Endothelial cell of umbilical vein (primary cell): Measurements from ENCODE around the gene TBC1D19. TPM values are rescaled to one million over a fixed set of nuclear protein-coding genes. Genes with fewer than 3 reads are reported as not detected.

ENCODE experiments used
- BruUV-seq: library from RNA; stranded (reverse); fragments of 400-500 nt; replicated peaks from 2 replicates; lab custom pipeline; 2021; lab: Mats Ljungman, UMichigan
- CTCF ChIA-PET: fragments of 300-600, 350-600 bp; sonication (Branson Sonifier 250); formaldehyde crosslinking; loops from one replicate; lab custom pipeline; 2021; ENCODE audit warnings: antibody characterized with exemption, inconsistent platforms; lab: Charles Lee
- POLR2A ChIA-PET: fragments of 300-600, 350-600 bp; sonication (Branson Sonifier 250); formaldehyde crosslinking; loops from one replicate; lab custom pipeline; 2021; ENCODE audit warnings: antibody characterized with exemption, inconsistent platforms; lab: Charles Lee
- DNase-seq: peaks from one replicate; pipeline ENCODE4 v3.0.0-alpha.2; 2011; ENCODE audit warnings: low read depth, low spot score
- FAIRE-seq: peaks from 2 replicates; lab custom pipeline; 2011; peaks lifted over from hg19 to GRCh38; lab: Jason Lieb, UNC
- H2AFZ ChIP-seq: 2 replicates; pipeline ENCODE4 v1.6.0; 2012; ENCODE audit warnings: low read depth, low read length, control low read depth, inconsistent platforms
- H3K27ac ChIP-seq: 2 replicates; pipeline ENCODE4 v1.5.1; 2011; ENCODE audit warnings: low read depth, mild to moderate bottlenecking, control low read depth, low read length, moderate library complexity; ENCODE audit not compliant: insufficient read depth
- H3K27me3 ChIP-seq, 2 experiments: 2 replicates each; pipeline versions ENCODE4 v1.6.0 to v1.6.1; 2011; ENCODE audit warnings: low read length in 2 of 2, mixed read lengths in 1 of 2; ENCODE audit not compliant: control insufficient read depth in 2 of 2, insufficient read depth in 2 of 2
- H3K36me3 ChIP-seq, 2 experiments: 2 replicates in 1 of 2; 3 replicates in 1 of 2; pipeline ENCODE4 v1.5.1; 2011; ENCODE audit warnings: low read length in 2 of 2, mild to moderate bottlenecking in 1 of 2, moderate library complexity in 1 of 2; ENCODE audit not compliant: control insufficient read depth in 2 of 2, insufficient read depth in 2 of 2; ENCODE audit errors: extremely low read depth in 1 of 2
- H3K4me1 ChIP-seq: 3 replicates; pipeline ENCODE4 v1.5.1; 2011; ENCODE audit warnings: mild to moderate bottlenecking, low read length; ENCODE audit not compliant: control insufficient read depth, insufficient read depth; ENCODE audit errors: extremely low read depth
- H3K4me2 ChIP-seq: 2 replicates; pipeline ENCODE4 v1.6.1; 2011; ENCODE audit warnings: low read length, control low read depth, mixed read lengths; ENCODE audit not compliant: insufficient read depth
- H3K4me3 ChIP-seq, 3 experiments: fragments of 200-600 bp in 1 of 3; sonication (generic), shearing (Covaris generic) in 1 of 3; replicated peaks in 1 of 3; 2 replicates each; pipeline ENCODE4 v1.5.1; 2011 to 2016; ENCODE audit warnings: control low read depth in 3 of 3, low read length in 3 of 3, mild to moderate bottlenecking in 2 of 3, inconsistent platforms in 1 of 3, low read depth in 1 of 3, moderate library complexity in 1 of 3; ENCODE audit not compliant: insufficient read depth in 1 of 3
- H3K79me2 ChIP-seq: 2 replicates; pipeline ENCODE4 v1.6.0; 2012; ENCODE audit warnings: low read length, inconsistent platforms; ENCODE audit not compliant: control insufficient read depth, insufficient read depth
- H3K9ac ChIP-seq: replicated peaks from 2 replicates; pipeline ENCODE3; 2011; ENCODE audit warnings: low read length, control low read depth; ENCODE audit not compliant: insufficient read depth; ENCODE audit errors: extremely low read depth
- H3K9me1 ChIP-seq: replicated peaks from 3 replicates; pipeline ENCODE4 v1.6.0; 2011; ENCODE audit warnings: mild to moderate bottlenecking, low read length; ENCODE audit not compliant: control insufficient read depth, insufficient read depth; ENCODE audit errors: extremely low read depth
- H3K9me3 ChIP-seq: replicated peaks from 2 replicates; pipeline ENCODE4 v1.5.1; 2012; ENCODE audit warnings: low read length, inconsistent platforms; ENCODE audit not compliant: control insufficient read depth, insufficient read depth
- H4K20me1 ChIP-seq: replicated peaks from 2 replicates; pipeline ENCODE3; 2011; ENCODE audit warnings: mild to moderate bottlenecking, low read length; ENCODE audit not compliant: control insufficient read depth, insufficient read depth; ENCODE audit errors: extremely low read depth
- EZH2 ChIP-seq: IDR thresholded peaks from 2 replicates; pipeline ENCODE4 v1.6.1; 2012; ENCODE audit warnings: borderline replicate concordance, low read depth, mild to moderate bottlenecking, moderate library complexity, low read length, inconsistent platforms; ENCODE audit not compliant: severe bottlenecking
- FOS ChIP-seq: IDR thresholded peaks from 2 replicates; pipeline ENCODE4 v1.6.1; 2011; ENCODE audit warnings: mild to moderate bottlenecking, low read length, moderate library complexity, borderline replicate concordance; ENCODE audit not compliant: insufficient read depth
- GATA2 ChIP-seq: IDR thresholded peaks from 2 replicates; pipeline ENCODE4 v1.7.0; 2011; ENCODE audit warnings: low read depth, mild to moderate bottlenecking, moderate library complexity, mixed read lengths, low read length; ENCODE audit not compliant: insufficient read length, insufficient read depth
- JUN ChIP-seq: IDR thresholded peaks from 2 replicates; pipeline ENCODE4 v1.6.1; 2011; ENCODE audit warnings: borderline replicate concordance, low read depth; ENCODE audit not compliant: insufficient read length, insufficient read depth
- MYC ChIP-seq: IDR thresholded peaks from one replicate; pipeline ENCODE4 v1.6.1; 2011; ENCODE audit warnings: mild to moderate bottlenecking, low read depth, low read length
- POLR2A ChIP-seq: IDR thresholded peaks from 2 replicates; pipeline ENCODE4 v1.6.1; 2012; ENCODE audit warnings: low read depth, mild to moderate bottlenecking, control low read depth, low read length
- POLR2AphosphoS5 ChIP-seq: IDR thresholded peaks from 2 replicates; pipeline ENCODE4 v1.6.1; 2012; ENCODE audit warnings: low read depth, mild to moderate bottlenecking, control low read depth, low read length, moderate library complexity; ENCODE audit not compliant: insufficient read depth
- dilution Hi-C: fragments of 300-500 bp; cut with MboI; formaldehyde crosslinking; loops from one replicate; pipeline ENCODE4 v1.15.0; 2019; ENCODE audit warnings: low sequenced_read_pairs; ENCODE audit not compliant: extremely low pct_ligation_motif_present
- intact Hi-C: fragments of 100-400 bp; cut with micrococcal nuclease; formaldehyde crosslinking; loops from one replicate; pipeline ENCODE4 v1.10.0; 2022
- polyA plus RNA-seq, 4 experiments: library from polyadenylated mRNA; depleted of rRNA in 3 of 4; stranded (reverse) in 3 of 4; unstranded in 1 of 4; fragments of >200 nt; gene quantifications; 2 replicates each; pipeline versions ENCODE4 v1.2.1 to v1.2.3, GENCODE V29; 2011 to 2012; ENCODE audit warnings: missing spikeins in 1 of 4
- total RNA-seq: library from RNA; stranded (reverse); gene quantifications from 2 replicates; pipeline ENCODE4 v1.2.3, GENCODE V29; 2021
- TF ChIP-seq, protein P1 (sequence below): IDR thresholded peaks from 2 replicates; pipeline ENCODE4 v1.6.1; 2011; ENCODE audit not compliant: insufficient read depth, insufficient read length
- TF ChIP-seq, protein P2 (sequence below), 2 donors: IDR thresholded peaks; 1 replicate in 1 of 2; 2 replicates in 1 of 2; pipeline ENCODE4 v1.5.1; 2011; ENCODE audit warnings: low read length in 2 of 2, mild to moderate bottlenecking in 2 of 2, moderate library complexity in 2 of 2, control low read depth in 1 of 2, inconsistent platforms in 1 of 2, low read depth in 1 of 2; ENCODE audit not compliant: insufficient read depth in 1 of 2; ENCODE audit errors: extremely low read depth in 1 of 2

TBC1D19 gene
- total and polyA plus RNA-seq, 2 donors (not counting 3 experiments of a cell fraction or from before 2014, with no cell fraction given), result 4.4 to 5.9 TPM

DNA sequence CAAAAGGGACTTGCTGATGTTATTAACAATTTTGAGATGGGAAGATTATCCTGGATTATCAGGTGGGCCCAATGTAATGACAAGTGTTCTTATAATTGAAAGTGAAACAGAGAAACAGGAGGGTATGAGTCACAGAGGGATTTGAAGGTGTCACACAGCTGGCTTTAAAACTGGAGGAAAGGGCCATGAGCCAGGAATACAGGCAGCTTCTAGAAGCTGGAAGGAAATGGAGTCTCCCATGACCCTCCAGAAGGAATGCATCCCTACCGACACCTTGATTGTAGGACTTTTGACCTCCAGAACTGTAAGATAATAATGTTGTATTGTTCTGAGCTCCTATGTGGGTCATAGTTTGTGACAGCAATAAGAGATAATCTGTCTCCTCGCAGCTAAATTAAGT, 178.8 kb downstream of the TBC1D19 start:
- intact Hi-C loops (no loop called here), dilution Hi-C loops (no loop called here)
- Histone ChIP-seq H3K4me2 (no peak overlapping the region), H3K27me3 (no peaks in the 10 kb centered on the region), H3K9ac (no peak overlapping the region), H3K9me1 (no peaks in the 10 kb centered on the region), H3K36me3 (no peaks in the 10 kb centered on the region), H3K4me3 (no peak overlapping the region), H3K79me2 (no peaks in the 10 kb centered on the region), H3K9me3 (no peaks in the 10 kb centered on the region), H3K27ac (no peak overlapping the region), H2AFZ (no peak overlapping the region), H3K4me1 (no peaks in the 10 kb centered on the region), H4K20me1 (no peaks in the 10 kb centered on the region)
- POLR2A ChIA-PET, result no interaction called here
- no peak for TF ChIP-seq EZH2
- no peak for TF ChIP-seq GATA2
- TF ChIP-seq JUN, result no peak
- TF ChIP-seq, protein P1, sequence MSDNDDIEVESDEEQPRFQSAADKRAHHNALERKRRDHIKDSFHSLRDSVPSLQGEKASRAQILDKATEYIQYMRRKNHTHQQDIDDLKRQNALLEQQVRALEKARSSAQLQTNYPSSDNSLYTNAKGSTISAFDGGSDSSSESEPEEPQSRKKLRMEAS, result no peak
- no peak for TF ChIP-seq FOS
- TF ChIP-seq POLR2AphosphoS5, result no peak
- no peak for TF ChIP-seq MYC
- TF ChIP-seq, protein P2, sequence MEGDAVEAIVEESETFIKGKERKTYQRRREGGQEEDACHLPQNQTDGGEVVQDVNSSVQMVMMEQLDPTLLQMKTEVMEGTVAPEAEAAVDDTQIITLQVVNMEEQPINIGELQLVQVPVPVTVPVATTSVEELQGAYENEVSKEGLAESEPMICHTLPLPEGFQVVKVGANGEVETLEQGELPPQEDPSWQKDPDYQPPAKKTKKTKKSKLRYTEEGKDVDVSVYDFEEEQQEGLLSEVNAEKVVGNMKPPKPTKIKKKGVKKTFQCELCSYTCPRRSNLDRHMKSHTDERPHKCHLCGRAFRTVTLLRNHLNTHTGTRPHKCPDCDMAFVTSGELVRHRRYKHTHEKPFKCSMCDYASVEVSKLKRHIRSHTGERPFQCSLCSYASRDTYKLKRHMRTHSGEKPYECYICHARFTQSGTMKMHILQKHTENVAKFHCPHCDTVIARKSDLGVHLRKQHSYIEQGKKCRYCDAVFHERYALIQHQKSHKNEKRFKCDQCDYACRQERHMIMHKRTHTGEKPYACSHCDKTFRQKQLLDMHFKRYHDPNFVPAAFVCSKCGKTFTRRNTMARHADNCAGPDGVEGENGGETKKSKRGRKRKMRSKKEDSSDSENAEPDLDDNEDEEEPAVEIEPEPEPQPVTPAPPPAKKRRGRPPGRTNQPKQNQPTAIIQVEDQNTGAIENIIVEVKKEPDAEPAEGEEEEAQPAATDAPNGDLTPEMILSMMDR (IDR thresholded peaks at IDR 0.05; ENCODE audit: extremely low read depth in 1 of 2, insufficient read depth in 1 of 2, low read depth in 1 of 2, low read length in 2 of 2), result no peak
- no peak for TF ChIP-seq POLR2A
- CTCF ChIA-PET, result no interaction called here
- BruUV-seq, result no TSS peak
- DNase-seq, result peak; percentile 10
- no peak for FAIRE-seq
